GM12873 (cell line): ENCODE data around the gene CD244.

Source experiments
- TF ChIP-seq, protein P1 (sequence below): IDR thresholded peaks from 2 replicates; pipeline ENCODE4 v1.5.1; 2012; ENCODE audit warnings: low read depth, mild to moderate bottlenecking, moderate library complexity, low read length, control low read depth; ENCODE audit not compliant: insufficient read depth; ENCODE audit errors: missing control alignments

Gene CD244

DNA sequence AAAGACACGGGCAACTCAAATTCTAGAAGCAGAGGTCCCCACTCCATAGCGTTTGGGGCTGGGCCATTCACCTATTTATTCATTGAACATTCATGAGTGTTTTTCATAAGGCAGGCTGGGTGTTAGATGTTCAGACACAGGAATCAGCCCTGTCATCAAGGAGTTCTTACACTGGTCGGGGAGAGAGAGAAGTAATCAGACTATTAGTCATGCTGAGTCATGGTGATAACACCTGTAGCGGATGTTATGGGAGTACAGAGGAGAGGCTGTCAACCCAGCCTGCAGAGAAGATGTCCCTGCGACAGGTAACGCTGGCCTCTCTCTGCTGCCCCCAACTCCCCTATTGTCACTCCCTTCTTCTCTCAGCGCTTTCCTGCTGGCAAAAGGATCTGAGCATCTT is 49.5 kb downstream of the CD244 start:
- TF ChIP-seq, protein P1, sequence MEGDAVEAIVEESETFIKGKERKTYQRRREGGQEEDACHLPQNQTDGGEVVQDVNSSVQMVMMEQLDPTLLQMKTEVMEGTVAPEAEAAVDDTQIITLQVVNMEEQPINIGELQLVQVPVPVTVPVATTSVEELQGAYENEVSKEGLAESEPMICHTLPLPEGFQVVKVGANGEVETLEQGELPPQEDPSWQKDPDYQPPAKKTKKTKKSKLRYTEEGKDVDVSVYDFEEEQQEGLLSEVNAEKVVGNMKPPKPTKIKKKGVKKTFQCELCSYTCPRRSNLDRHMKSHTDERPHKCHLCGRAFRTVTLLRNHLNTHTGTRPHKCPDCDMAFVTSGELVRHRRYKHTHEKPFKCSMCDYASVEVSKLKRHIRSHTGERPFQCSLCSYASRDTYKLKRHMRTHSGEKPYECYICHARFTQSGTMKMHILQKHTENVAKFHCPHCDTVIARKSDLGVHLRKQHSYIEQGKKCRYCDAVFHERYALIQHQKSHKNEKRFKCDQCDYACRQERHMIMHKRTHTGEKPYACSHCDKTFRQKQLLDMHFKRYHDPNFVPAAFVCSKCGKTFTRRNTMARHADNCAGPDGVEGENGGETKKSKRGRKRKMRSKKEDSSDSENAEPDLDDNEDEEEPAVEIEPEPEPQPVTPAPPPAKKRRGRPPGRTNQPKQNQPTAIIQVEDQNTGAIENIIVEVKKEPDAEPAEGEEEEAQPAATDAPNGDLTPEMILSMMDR = no peak

DNA sequence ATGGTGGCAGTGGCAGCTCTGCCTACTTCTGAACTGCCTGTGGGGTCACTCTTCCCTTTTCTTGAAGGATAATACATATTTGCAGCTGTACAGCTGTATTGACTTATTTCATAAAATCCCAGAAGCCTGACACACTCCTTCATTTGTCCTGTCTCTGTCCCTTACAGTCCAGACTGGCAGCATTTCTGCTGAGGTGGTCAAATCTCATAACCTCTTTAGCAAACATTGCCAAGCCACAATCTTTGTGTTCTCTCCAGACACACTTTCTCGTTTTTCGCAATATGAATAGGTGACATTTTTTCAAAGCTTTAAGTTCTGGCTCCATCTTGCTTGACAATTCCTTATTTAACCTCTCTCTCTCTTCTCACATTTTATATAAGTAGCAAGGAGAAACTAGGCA is 51.5 kb downstream of the CD244 start:
- TF ChIP-seq, protein P1 = no peak

DNA sequence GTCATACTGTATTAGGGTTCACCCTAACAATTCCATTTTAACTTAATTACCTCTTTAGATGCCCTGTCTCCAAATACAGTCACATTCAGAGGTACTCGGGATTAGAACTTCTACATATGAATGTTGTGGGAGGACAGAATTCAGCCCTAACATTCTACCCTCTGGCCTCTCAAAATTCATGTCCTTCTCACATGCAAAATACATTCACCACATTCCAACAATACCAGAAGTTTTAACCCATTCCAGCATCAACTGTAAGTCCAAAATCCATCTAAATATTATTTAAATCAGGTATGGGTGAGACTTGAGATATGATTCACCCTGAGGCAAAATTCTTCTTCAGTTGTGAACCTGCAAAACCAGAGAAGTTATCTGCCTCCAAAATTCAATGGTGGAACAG is 52.2 kb downstream of the CD244 start:
- TF ChIP-seq, protein P1 = no peak

DNA sequence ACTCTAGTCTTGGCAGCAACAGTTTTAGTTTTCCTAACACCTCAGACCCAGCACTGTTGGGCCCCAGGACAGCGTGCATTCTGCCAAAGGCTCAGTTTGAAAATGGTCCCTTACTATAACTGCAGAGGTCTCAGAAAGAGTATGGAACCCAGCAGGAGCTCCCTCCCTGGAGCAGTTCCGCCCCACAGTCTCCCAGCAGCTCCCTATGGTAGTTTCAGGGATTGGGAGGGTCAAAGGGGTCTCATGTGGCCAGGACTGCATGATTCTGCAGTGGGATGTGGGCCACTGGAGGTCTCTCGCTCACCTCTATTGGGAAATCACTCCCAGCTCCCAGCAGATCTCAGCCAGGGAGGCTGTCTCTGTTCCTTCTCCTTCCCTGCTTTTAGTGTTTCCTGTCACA is 54.4 kb downstream of the CD244 start:
- TF ChIP-seq, protein P1 = no peak

DNA sequence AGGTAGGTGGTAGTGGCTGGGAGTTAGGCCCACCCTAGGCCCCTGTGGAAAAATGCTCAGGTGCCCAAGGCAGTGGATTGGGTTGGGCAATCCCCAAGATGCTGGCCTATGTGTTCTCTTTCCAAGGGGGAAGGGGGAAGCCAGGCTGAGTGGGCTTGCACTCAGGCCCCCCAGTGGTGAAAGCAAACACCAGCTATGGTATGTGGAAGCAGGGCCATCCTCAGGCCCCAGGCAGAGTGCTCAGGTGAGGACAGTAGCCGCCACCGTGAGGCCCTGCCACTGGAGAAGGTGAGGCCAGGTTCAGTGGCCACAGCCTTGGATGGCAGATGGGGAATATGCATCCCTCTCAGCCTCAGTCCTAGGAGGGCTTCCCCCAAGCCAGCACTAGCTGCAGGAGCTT is 54.9 kb downstream of the CD244 start:
- TF ChIP-seq, protein P1 = peak; percentile 21

DNA sequence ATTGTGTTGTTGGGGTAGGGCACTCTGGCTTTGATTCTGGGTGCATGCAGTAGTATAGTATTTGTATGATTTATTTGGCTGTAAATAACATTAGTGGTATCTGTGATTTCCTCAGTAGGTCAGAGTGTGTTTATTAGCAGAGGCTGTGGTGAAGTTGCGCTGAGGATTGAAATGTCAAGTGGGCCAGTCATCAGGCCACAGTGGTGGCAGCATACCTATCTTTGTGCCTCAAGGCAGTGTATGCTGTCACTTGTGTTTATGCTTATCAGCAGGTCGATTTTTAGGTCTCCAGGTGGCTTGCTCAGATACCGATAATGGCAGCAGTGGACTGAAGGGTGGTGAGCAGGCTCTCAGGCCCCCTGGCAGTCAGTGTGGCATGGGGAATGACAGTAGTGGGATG is 55.4 kb downstream of the CD244 start:
- TF ChIP-seq, protein P1 = no peak

DNA sequence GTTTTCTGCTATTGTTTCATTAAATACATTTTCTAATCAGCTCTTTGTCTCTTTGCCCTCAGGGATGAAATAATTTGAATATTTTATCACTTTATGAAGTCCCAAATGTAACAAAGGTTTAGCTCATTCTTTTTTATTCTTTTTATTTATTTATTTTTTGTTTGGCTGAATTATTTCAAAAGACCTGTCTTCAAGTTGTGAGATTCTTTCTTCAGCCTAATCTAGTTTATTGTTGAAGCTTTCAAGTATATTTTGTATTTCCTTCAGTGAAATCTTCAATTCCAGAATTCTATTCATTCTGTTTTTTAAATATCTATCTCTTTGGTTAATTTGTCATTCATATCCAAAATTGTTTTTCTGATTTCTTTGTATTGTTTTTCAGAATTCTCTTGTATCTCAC is 55.9 kb downstream of the CD244 start:
- TF ChIP-seq, protein P1 = no peak
